CD4-positive, alpha-beta T cell (primary cell): Measurements from ENCODE around the gene CFAP299. TPM values are rescaled to one million over a fixed set of nuclear protein-coding genes. Genes with fewer than 3 reads are reported as not detected.

Experiments
- ATAC-seq: fragments of 200-7000 bp; cut with Tn5 transposase; one replicate; pipeline ENCODE4 v1.10.0; 2022; ENCODE audit warnings: mild to moderate bottlenecking; ENCODE audit not compliant: poor library complexity
- CTCF ChIA-PET: fragments of 350-600 bp; sonication (Branson Sonifier 250); formaldehyde crosslinking; loops from one replicate; lab custom pipeline; 2021; ENCODE audit warnings: antibody characterized with exemption, inconsistent platforms; lab: Charles Lee
- POLR2A ChIA-PET: fragments of 350-600 bp; sonication (Branson Sonifier 250); formaldehyde crosslinking; loops from one replicate; lab custom pipeline; 2021; ENCODE audit warnings: antibody characterized with exemption, inconsistent platforms; lab: Charles Lee
- DNase-seq, 14 experiments: peaks; one replicate each; pipeline ENCODE4 v3.0.0-alpha.2; 2013 to 2020; ENCODE audit warnings: mixed read lengths in 2 of 14
- H3K27ac ChIP-seq, 2 donors: one replicate each; pipeline versions ENCODE4 v1.5.1 to v1.7.0; 2013; ENCODE audit warnings: low read length in 2 of 2, low read depth in 1 of 2, mild to moderate bottlenecking in 1 of 2
- H3K27me3 ChIP-seq, 2 experiments: 1 replicate in 1 of 2; 2 replicates in 1 of 2; pipeline versions ENCODE4 v1.6.1 to v1.7.0; 2013; ENCODE audit warnings: low read length in 2 of 2, control low read depth in 1 of 2, mild to moderate bottlenecking in 1 of 2, moderate library complexity in 1 of 2; ENCODE audit not compliant: insufficient read depth in 2 of 2, control insufficient read depth in 1 of 2
- H3K36me3 ChIP-seq: one replicate; pipeline ENCODE4 v1.6.1; 2013; ENCODE audit warnings: low read length, control low read depth; ENCODE audit not compliant: insufficient read depth
- H3K4me1 ChIP-seq: one replicate; pipeline ENCODE4 v1.6.1; 2013; ENCODE audit warnings: low read length, control low read depth; ENCODE audit not compliant: insufficient read depth
- H3K4me3 ChIP-seq: one replicate; pipeline ENCODE4 v1.5.1; 2013; ENCODE audit warnings: mild to moderate bottlenecking, low read length, moderate library complexity
- H3K9me3 ChIP-seq, 2 experiments: 1 replicate in 1 of 2; 2 replicates in 1 of 2; pipeline versions ENCODE4 v1.6.1 to v1.7.0; 2013; ENCODE audit warnings: low read length in 2 of 2, mild to moderate bottlenecking in 2 of 2, control low read depth in 1 of 2, moderate library complexity in 1 of 2; ENCODE audit not compliant: control insufficient read depth in 1 of 2, insufficient read depth in 1 of 2
- H3K27ac Mint-ChIP-seq: one replicate; pipeline ENCODE4 v1.8.0; 2020; ENCODE audit warnings: mixed read lengths
- H3K27me3 Mint-ChIP-seq: one replicate; pipeline ENCODE4 v1.8.0; 2021; ENCODE audit warnings: mixed read lengths
- H3K36me3 Mint-ChIP-seq: one replicate; pipeline ENCODE4 v1.8.0; 2021; ENCODE audit warnings: low read depth, mixed read lengths
- H3K4me1 Mint-ChIP-seq: one replicate; pipeline ENCODE4 v1.8.0; 2021; ENCODE audit warnings: low read depth, mixed read lengths
- H3K4me3 Mint-ChIP-seq: one replicate; pipeline ENCODE4 v1.8.0; 2020; ENCODE audit warnings: mild to moderate bottlenecking, mixed read lengths
- H3K9me3 Mint-ChIP-seq: one replicate; pipeline ENCODE4 v1.8.0; 2020; ENCODE audit warnings: mixed read lengths
- intact Hi-C, 2 experiments: fragments of 100-400 bp; cut with DNase I in 1 of 2; cut with micrococcal nuclease in 1 of 2; formaldehyde crosslinking; loops; one replicate each; pipeline versions ENCODE4 v1.15.1 to v1.9.0; 2023 to 2025; cut with DNase I, micrococcal nuclease
- total RNA-seq, 174 experiments: library from RNA in 2 of 174; stranded (reverse) in 2 of 174; gene quantifications; one replicate each; pipeline ENCODE4 v1.2.3 and lab custom pipeline; 2021 to 2026
- TF ChIP-seq, protein P1 (sequence below): fragments of 200-600 bp; IDR thresholded peaks from one replicate; pipeline ENCODE4 v1.8.0; 2022; ENCODE audit warnings: antibody characterized with exemption, mild to moderate bottlenecking

CFAP299 gene
- total RNA-seq, 2 experiments from 2014 or later = not detected

DNA sequence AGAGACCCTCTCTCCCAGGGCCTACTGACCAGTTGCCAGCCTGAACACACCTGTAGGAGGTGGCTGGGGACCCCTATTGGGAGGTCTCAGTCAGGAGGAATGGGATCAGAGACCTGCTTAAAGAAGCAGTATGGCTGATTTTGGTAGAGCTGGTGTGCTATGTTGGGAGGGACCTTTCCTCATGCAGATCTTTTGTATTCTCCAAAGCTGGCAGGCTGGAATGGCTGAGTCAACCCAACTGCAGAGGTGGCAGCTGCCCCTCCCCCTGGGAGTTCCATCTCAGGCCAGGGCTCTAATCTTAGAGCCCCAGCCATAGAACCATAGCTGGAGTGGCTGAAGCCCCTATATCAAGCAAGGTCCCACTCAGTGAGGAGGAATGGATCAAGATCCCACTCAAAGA lies 415.7 kb downstream of the CFAP299 start:
- Histone ChIP-seq H3K27ac (no peak overlapping the region), H3K4me3 (no peak overlapping the region), H3K27me3 (no peaks in the 10 kb centered on the region), H3K36me3 (no peaks in the 10 kb centered on the region), H3K9me3 (no peaks in the 10 kb centered on the region), H3K4me1 (no peaks in the 10 kb centered on the region)
- POLR2A ChIA-PET = no interaction called here
- Mint-ChIP-seq H3K27ac (no peak overlapping the region), H3K27me3 (no peaks in the 10 kb centered on the region), H3K4me3 (no peak overlapping the region), H3K9me3 (no peaks in the 10 kb centered on the region), H3K4me1 (no peaks in the 10 kb centered on the region), H3K36me3 (no peaks in the 10 kb centered on the region)
- ATAC-seq = no peak
- TF ChIP-seq, protein P1, sequence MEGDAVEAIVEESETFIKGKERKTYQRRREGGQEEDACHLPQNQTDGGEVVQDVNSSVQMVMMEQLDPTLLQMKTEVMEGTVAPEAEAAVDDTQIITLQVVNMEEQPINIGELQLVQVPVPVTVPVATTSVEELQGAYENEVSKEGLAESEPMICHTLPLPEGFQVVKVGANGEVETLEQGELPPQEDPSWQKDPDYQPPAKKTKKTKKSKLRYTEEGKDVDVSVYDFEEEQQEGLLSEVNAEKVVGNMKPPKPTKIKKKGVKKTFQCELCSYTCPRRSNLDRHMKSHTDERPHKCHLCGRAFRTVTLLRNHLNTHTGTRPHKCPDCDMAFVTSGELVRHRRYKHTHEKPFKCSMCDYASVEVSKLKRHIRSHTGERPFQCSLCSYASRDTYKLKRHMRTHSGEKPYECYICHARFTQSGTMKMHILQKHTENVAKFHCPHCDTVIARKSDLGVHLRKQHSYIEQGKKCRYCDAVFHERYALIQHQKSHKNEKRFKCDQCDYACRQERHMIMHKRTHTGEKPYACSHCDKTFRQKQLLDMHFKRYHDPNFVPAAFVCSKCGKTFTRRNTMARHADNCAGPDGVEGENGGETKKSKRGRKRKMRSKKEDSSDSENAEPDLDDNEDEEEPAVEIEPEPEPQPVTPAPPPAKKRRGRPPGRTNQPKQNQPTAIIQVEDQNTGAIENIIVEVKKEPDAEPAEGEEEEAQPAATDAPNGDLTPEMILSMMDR = no peak
- CTCF ChIA-PET = no interaction called here
- intact Hi-C loops = no loop called here
- DNase-seq = no peak

DNA sequence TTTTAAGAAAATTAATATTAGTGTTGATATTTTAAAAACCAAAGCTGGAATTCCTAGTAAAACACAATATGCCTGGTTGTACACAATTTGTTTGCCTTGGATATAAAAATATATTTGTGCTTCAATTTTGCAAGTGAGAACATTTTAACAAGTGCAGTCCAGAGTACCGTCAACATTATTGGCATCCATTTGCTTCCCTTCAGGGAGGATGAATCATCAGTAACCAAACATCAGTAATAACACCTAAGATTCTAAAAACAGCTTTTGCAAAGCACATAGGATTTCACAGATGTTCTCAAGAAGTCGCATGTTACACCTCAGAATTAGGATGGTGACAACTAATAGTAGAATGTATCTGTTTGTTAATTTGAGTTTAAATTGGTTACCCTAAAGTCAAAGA lies 432.4 kb downstream of the CFAP299 start:
- intact Hi-C loops = no loop called here
- no peak for DNase-seq
- no peaks in the 10 kb centered on the region for H3K4me1 ChIP-seq
- no peaks in the 10 kb centered on the region for H3K27me3 ChIP-seq
- Mint-ChIP-seq H3K4me3 (no peak overlapping the region), H3K9me3 (no peaks in the 10 kb centered on the region), H3K27me3 (no peaks in the 10 kb centered on the region), H3K4me1 (no peaks in the 10 kb centered on the region), H3K27ac (no peak overlapping the region), H3K36me3 (no peaks in the 10 kb centered on the region)
- H3K9me3 ChIP-seq = no peaks in the 10 kb centered on the region
- CTCF ChIA-PET = no interaction called here
- H3K36me3 ChIP-seq = no peaks in the 10 kb centered on the region
- ATAC-seq = no peak
- no peak overlapping the region for H3K27ac ChIP-seq
- TF ChIP-seq, protein P1 = no peak
- POLR2A ChIA-PET = no interaction called here
- H3K4me3 ChIP-seq = no peak overlapping the region

DNA sequence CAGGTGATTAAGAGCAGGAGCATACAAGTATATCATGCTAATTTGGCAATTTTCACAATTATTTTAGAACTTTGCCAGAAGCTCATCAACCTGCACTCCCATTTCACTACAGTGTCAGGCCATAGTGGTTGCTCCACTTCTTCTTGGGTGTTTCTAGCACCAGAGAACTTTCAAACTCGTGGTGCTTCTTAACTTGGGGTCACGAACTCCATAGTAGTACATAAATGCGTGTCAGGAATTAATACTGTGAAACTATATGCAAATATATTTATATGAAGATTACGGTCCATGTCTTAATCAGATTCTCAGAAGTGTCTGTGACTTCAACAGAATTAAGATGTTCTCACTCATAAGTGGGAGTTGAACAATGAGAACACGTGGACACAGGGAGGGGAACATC lies 440.6 kb downstream of the CFAP299 start:
- Histone ChIP-seq H3K9me3 (no peaks in the 10 kb centered on the region), H3K4me3 (no peak overlapping the region), H3K36me3 (no peaks in the 10 kb centered on the region), H3K27me3 (no peaks in the 10 kb centered on the region), H3K4me1 (no peaks in the 10 kb centered on the region), H3K27ac (no peak overlapping the region)
- Mint-ChIP-seq H3K9me3 (no peaks in the 10 kb centered on the region), H3K27me3 (no peaks in the 10 kb centered on the region), H3K27ac (no peak overlapping the region), H3K4me3 (no peak overlapping the region), H3K36me3 (no peaks in the 10 kb centered on the region), H3K4me1 (no peaks in the 10 kb centered on the region)
- DNase-seq (no peak), ATAC-seq (no peak)
- intact Hi-C loops = no loop called here
- TF ChIP-seq, protein P1 = no peak
- ChIA-PET POLR2A (no interaction called here), CTCF (no interaction called here)
